Measurements from ENCODE around the gene SCEL. TPM values are rescaled to one million over a fixed set of nuclear protein-coding genes. Genes with fewer than 3 reads are reported as not detected.

SCEL gene
- total RNA-seq, 1 experiment from 2014 or later, result 0.07 TPM

DNA sequence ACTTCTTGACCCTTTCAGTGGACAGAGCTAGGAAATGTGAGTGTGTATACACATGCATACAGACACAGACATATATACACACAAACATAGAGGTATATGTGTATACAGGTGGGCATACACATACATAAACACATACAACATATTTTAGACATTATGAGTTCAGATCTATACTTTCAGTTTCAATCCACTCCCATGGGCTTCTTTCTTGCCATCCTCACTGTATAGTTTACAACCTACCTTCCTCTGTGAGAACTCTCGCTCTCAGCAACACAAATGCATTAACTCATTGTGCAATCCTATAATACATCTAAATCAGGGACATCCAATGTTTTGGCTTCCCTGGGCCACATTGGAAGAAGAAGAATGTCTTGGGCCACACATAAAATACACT is 21.2 kb upstream of the SCEL start:
- intact Hi-C loops (cut with micrococcal nuclease), result no loop called here
- Histone ChIP-seq H3K27me3 (ENCODE audit: insufficient read depth, low read length) (peaks cover 2% of the 10 kb centered on the region; the same call in 1 of the 2 replicates), H3K27ac (ENCODE audit: low read depth, low read length) (no peak overlapping the region), H3K9me3 (ENCODE audit: control insufficient read depth in 1 of 2, insufficient read depth in 1 of 2, low read depth in 1 of 2, low read length in 2 of 2) (no peaks in the 10 kb centered on the region), H3K4me3 (replicated peaks in 1 of 2; ENCODE audit: low read depth in 1 of 2, low read length in 2 of 2) (no peak overlapping the region), H3K9me2 (ENCODE audit: insufficient read depth) (no peaks in the 10 kb centered on the region), H3K79me2 (ENCODE audit: insufficient read depth, low read length) (no peaks in the 10 kb centered on the region), H2AFZ (ENCODE audit: low read depth, low read length, poor library complexity, severe bottlenecking) (no peak overlapping the region), H3K36me3 (ENCODE audit: control insufficient read depth in 1 of 2, insufficient read depth in 2 of 2, low read length in 2 of 2) (no peaks in the 10 kb centered on the region), H4K20me1 (ENCODE audit: insufficient read depth) (no peaks in the 10 kb centered on the region), H3K4me1 (ENCODE audit: control insufficient read depth in 1 of 2, insufficient read depth in 2 of 2, low read length in 2 of 2) (no peaks in the 10 kb centered on the region; a peak in 1 of 4 replicates), H3K4me2 (ENCODE audit: low read length) (no peak overlapping the region), H3K9ac (ENCODE audit: low read length) (no peak overlapping the region)
- ChIA-PET CTCF (no interaction called here), RAD21 (ENCODE audit: low non-redundant PET in 1 of 2, low total read pairs in 2 of 2, uncharacterized antibody in 2 of 2, unreplicated experiment in 2 of 2) (interaction anchor here in 1 of 2 experiments (0.7 kb wide), 1 partner anchor 51 kb away, joined by 3 read pairs; no protein-coding TSS in a partner anchor), POLR2A (no interaction called here)
- no TSS peak for BruUV-seq (replicated peaks)
- TF ChIP-seq ZFX (IDR thresholded peaks at IDR 0.05), result no peak
- TF ChIP-seq JUND (IDR thresholded peaks at IDR 0.05), result no peak
- no peak for TF ChIP-seq CBX3 (IDR thresholded peaks at IDR 0.05; ENCODE audit: low read depth)
- no peak for TF ChIP-seq EZH2phosphoT487 (IDR thresholded peaks at IDR 0.05; ENCODE audit: borderline replicate concordance)
- no peak for TF ChIP-seq FOSL1 (IDR thresholded peaks at IDR 0.05; ENCODE audit: low read depth)
- no peak for TF ChIP-seq EGR1 (IDR thresholded peaks at IDR 0.05; ENCODE audit: low read depth)
- TF ChIP-seq, protein P1, sequence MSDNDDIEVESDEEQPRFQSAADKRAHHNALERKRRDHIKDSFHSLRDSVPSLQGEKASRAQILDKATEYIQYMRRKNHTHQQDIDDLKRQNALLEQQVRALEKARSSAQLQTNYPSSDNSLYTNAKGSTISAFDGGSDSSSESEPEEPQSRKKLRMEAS (IDR thresholded peaks at IDR 0.05), result no peak
- TF ChIP-seq YY1 (IDR thresholded peaks at IDR 0.05; ENCODE audit: extremely low read depth, insufficient replicate concordance, low read depth, low read length), result no peak
- TF ChIP-seq POLR2A (IDR thresholded peaks at IDR 0.05; ENCODE audit: borderline replicate concordance, extremely low read depth, insufficient read depth, insufficient read length), result no peak
- TF ChIP-seq TCF7L2 (IDR thresholded peaks at IDR 0.05; ENCODE audit: borderline replicate concordance, extremely low read depth, insufficient read depth, insufficient read length), result no peak
- no peak for TF ChIP-seq ZNF274 (IDR thresholded peaks at IDR 0.05; ENCODE audit: low read depth, low read length)
- no peak for TF ChIP-seq RAD21 (IDR thresholded peaks at IDR 0.05; ENCODE audit: low read depth)
- no peak for ATAC-seq
- no peak for DNase-seq (ENCODE audit: low read depth, low spot score)

DNA sequence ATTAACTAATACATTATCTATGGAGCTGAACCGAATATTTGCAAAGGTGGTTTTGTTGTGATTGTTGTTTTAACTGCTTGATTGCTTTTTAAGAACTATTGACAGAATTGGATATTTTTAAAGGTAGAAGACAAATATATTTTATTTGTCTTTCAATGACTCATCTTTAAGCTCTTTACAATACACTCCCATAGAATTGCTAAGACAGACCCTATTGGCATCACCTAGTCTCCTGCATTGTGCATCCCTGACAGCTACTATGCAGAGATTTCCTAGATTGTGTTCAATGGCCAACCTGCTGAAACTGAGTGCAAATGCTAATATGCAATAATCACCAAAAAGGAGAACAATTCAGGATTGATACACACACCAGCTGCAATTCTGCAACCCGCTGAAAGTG is 19.7 kb upstream of the SCEL start:
- POLR2A ChIA-PET, result no interaction called here

More for the DNA sequence above, 19.7 kb upstream of the SCEL start:
- Histone ChIP-seq H2AFZ (ENCODE audit: low read depth, low read length, poor library complexity, severe bottlenecking) (no peak overlapping the region), H3K9me3 (ENCODE audit: control insufficient read depth in 1 of 2, insufficient read depth in 1 of 2, low read depth in 1 of 2, low read length in 2 of 2) (no peaks in the 10 kb centered on the region), H3K79me2 (ENCODE audit: insufficient read depth, low read length) (no peaks in the 10 kb centered on the region), H3K4me3 (replicated peaks in 1 of 2; ENCODE audit: low read depth in 1 of 2, low read length in 2 of 2) (no peak overlapping the region), H3K9ac (ENCODE audit: low read length) (no peak overlapping the region), H3K4me1 (ENCODE audit: control insufficient read depth in 1 of 2, insufficient read depth in 2 of 2, low read length in 2 of 2) (no peaks in the 10 kb centered on the region), H3K27me3 (ENCODE audit: insufficient read depth, low read length) (no peaks in the 10 kb centered on the region), H4K20me1 (ENCODE audit: insufficient read depth) (no peaks in the 10 kb centered on the region), H3K9me2 (ENCODE audit: insufficient read depth) (no peaks in the 10 kb centered on the region), H3K27ac (ENCODE audit: low read depth, low read length) (no peak overlapping the region), H3K4me2 (ENCODE audit: low read length) (no peak overlapping the region), H3K36me3 (ENCODE audit: control insufficient read depth in 1 of 2, insufficient read depth in 2 of 2, low read length in 2 of 2) (no peaks in the 10 kb centered on the region)
- intact Hi-C loops (cut with micrococcal nuclease), result no loop called here
- no peak for DNase-seq (ENCODE audit: low read depth, low spot score)
- ATAC-seq, result no peak
- TF ChIP-seq RAD21 (IDR thresholded peaks at IDR 0.05; ENCODE audit: low read depth), result no peak
- TF ChIP-seq FOSL1 (IDR thresholded peaks at IDR 0.05; ENCODE audit: low read depth), result no peak
- TF ChIP-seq SIN3A (IDR thresholded peaks at IDR 0.05; ENCODE audit: low read depth), result no peak
- no peak for TF ChIP-seq EZH2 (IDR thresholded peaks at IDR 0.05)
- no peak for TF ChIP-seq ELF1 (IDR thresholded peaks at IDR 0.05; ENCODE audit: borderline replicate concordance, low read depth)
- no peak for TF ChIP-seq SRF (IDR thresholded peaks at IDR 0.05; ENCODE audit: low read depth)
- no peak for TF ChIP-seq CBX3 (IDR thresholded peaks at IDR 0.05; ENCODE audit: low read depth)
- no peak for TF ChIP-seq POLR2AphosphoS5 (IDR thresholded peaks at IDR 0.05; ENCODE audit: low read depth, low read length)
- TF ChIP-seq ZFX (IDR thresholded peaks at IDR 0.05), result no peak
- TF ChIP-seq TCF7L2 (IDR thresholded peaks at IDR 0.05; ENCODE audit: borderline replicate concordance, extremely low read depth, insufficient read depth, insufficient read length), result no peak
- TF ChIP-seq, protein P2, sequence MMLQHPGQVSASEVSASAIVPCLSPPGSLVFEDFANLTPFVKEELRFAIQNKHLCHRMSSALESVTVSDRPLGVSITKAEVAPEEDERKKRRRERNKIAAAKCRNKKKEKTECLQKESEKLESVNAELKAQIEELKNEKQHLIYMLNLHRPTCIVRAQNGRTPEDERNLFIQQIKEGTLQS (IDR thresholded peaks at IDR 0.05), result no peak
- TF ChIP-seq, protein P3, sequence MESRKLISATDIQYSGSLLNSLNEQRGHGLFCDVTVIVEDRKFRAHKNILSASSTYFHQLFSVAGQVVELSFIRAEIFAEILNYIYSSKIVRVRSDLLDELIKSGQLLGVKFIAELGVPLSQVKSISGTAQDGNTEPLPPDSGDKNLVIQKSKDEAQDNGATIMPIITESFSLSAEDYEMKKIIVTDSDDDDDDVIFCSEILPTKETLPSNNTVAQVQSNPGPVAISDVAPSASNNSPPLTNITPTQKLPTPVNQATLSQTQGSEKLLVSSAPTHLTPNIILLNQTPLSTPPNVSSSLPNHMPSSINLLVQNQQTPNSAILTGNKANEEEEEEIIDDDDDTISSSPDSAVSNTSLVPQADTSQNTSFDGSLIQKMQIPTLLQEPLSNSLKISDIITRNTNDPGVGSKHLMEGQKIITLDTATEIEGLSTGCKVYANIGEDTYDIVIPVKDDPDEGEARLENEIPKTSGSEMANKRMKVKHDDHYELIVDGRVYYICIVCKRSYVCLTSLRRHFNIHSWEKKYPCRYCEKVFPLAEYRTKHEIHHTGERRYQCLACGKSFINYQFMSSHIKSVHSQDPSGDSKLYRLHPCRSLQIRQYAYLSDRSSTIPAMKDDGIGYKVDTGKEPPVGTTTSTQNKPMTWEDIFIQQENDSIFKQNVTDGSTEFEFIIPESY (IDR thresholded peaks at IDR 0.05; ENCODE audit: extremely low read depth, insufficient replicate concordance, low read length), result no peak
- TF ChIP-seq, protein P1 (IDR thresholded peaks at IDR 0.05), result no peak
- ChIA-PET CTCF (interaction anchor here (1.2 kb wide), 1 partner anchor 22 kb away, joined by 3 read pairs; no protein-coding TSS in a partner anchor), RAD21 (ENCODE audit: low non-redundant PET in 1 of 2, low total read pairs in 2 of 2, uncharacterized antibody in 2 of 2, unreplicated experiment in 2 of 2) (no interaction called here)
- no TSS peak for BruUV-seq (replicated peaks)
